SK-N-SH treated with all-trans-retinoic acid at 6 μM for 48 hours (cell line): Measurements from ENCODE around the gene UST.
A peak's percentile ranks its signal among the peaks of the same experiment; 100 is the strongest.

ENCODE experiments used
- ARNTL ChIP-seq: fragments of 450-650 bp; formaldehyde crosslinking; IDR thresholded peaks from 2 replicates; pipeline ENCODE4 v1.5.0; 2020; ENCODE audit warnings: low read depth, mild to moderate bottlenecking, moderate library complexity, borderline replicate concordance
- CREB5 ChIP-seq: fragments of 250-450 bp; sonication (Bioruptor Pico); IDR thresholded peaks from 2 replicates; pipeline ENCODE4 v1.5.1; 2020; ENCODE audit warnings: low read depth, mild to moderate bottlenecking, moderate library complexity
- ISL1 ChIP-seq: fragments of 250-450 bp; sonication (Bioruptor Pico); IDR thresholded peaks from 2 replicates; pipeline ENCODE4 v2.1.2; 2022; ENCODE audit warnings: mild to moderate bottlenecking, moderate library complexity
- OSR1 ChIP-seq: fragments of 250-450 bp; sonication (Bioruptor Pico); IDR thresholded peaks from 2 replicates; pipeline ENCODE4 v1.8.0; 2022; ENCODE audit warnings: moderate library complexity, mild to moderate bottlenecking, inconsistent platforms
- PATZ1 ChIP-seq: fragments of 250-450 bp; sonication (Bioruptor Pico); IDR thresholded peaks from 2 replicates; pipeline ENCODE4 v1.8.0; 2020; ENCODE audit warnings: mild to moderate bottlenecking, moderate library complexity, borderline replicate concordance
- POU6F1 ChIP-seq: fragments of 250-450 bp; sonication (Bioruptor Pico); IDR thresholded peaks from 2 replicates; pipeline ENCODE4 v1.8.0; 2021; ENCODE audit warnings: low read depth, mild to moderate bottlenecking, moderate library complexity, borderline replicate concordance
- RARB ChIP-seq: fragments of 250-450 bp; sonication (Bioruptor Pico); IDR thresholded peaks from 2 replicates; pipeline ENCODE4 v1.8.0; 2021; ENCODE audit warnings: mild to moderate bottlenecking, moderate library complexity
- SNAI2 ChIP-seq: fragments of 250-450 bp; sonication (Bioruptor Pico); IDR thresholded peaks from 2 replicates; pipeline ENCODE4 v1.5.0; 2020; ENCODE audit warnings: mild to moderate bottlenecking, moderate library complexity
- TOX ChIP-seq: fragments of 250-450 bp; sonication (Bioruptor Pico); IDR thresholded peaks from 2 replicates; pipeline ENCODE4 v1.8.0; 2021; ENCODE audit warnings: mild to moderate bottlenecking, moderate library complexity, borderline replicate concordance
- ZFP3 ChIP-seq: fragments of 250-450 bp; sonication (Bioruptor Pico); IDR thresholded peaks from 2 replicates; pipeline ENCODE4 v1.5.0; 2020; ENCODE audit warnings: mild to moderate bottlenecking, moderate library complexity
- ZFP30 ChIP-seq: fragments of 450-650 bp; formaldehyde crosslinking; IDR thresholded peaks from 2 replicates; pipeline ENCODE4 v1.5.0; 2022; ENCODE audit warnings: mild to moderate bottlenecking, moderate library complexity
- ZNF565 ChIP-seq: fragments of 450-650 bp; formaldehyde crosslinking; conservative IDR thresholded peaks from 2 replicates; pipeline ENCODE4 v1.5.0; 2020; ENCODE audit warnings: low read depth, mild to moderate bottlenecking, moderate library complexity
- ZNF70 ChIP-seq: fragments of 450-650 bp; formaldehyde crosslinking; IDR thresholded peaks from 2 replicates; pipeline ENCODE4 v1.5.0; 2020; ENCODE audit warnings: mild to moderate bottlenecking, moderate library complexity
- ZNF8 ChIP-seq: fragments of 450-650 bp; formaldehyde crosslinking; IDR thresholded peaks from 2 replicates; pipeline ENCODE4 v1.5.0; 2020; ENCODE audit warnings: mild to moderate bottlenecking, moderate library complexity

GRCh38 chr6:149075616-149076354, 329.0 kb downstream of the UST start:
- TF ChIP-seq PATZ1 (CRISPR knock-in tag) (no peak), OSR1 (CRISPR knock-in tag) (no peak), SNAI2 (no peak), ZFP3 (CRISPR knock-in tag) (0 out of 2 replicates have a peak, but pooled peaks have one; percentile 54), ARNTL (CRISPR knock-in tag) (no peak), ZNF70 (CRISPR knock-in tag) (no peak), POU6F1 (CRISPR knock-in tag) (no peak), RARB (CRISPR knock-in tag) (no peak), ZFP30 (CRISPR knock-in tag) (no peak), TOX (no peak), ISL1 (CRISPR knock-in tag) (peak; percentile 84), CREB5 (CRISPR knock-in tag) (0 out of 2 replicates have a peak, but pooled peaks have one; percentile 11), ZNF8 (CRISPR knock-in tag) (no peak), ZNF565 (CRISPR knock-in tag) (no peak)
